Right renal cortex interstitium (tissue), 3 donors: Measurements from ENCODE around the gene CRLF3. TPM values are rescaled to one million over a fixed set of nuclear protein-coding genes. Genes with fewer than 3 reads are reported as not detected.
A peak's percentile ranks its signal among the peaks of the same experiment; 100 is the strongest.
"Not testable (repeated sequence)": the region's sequence is repeated elsewhere in the genome, so short reads cannot be mapped to it uniquely, and the experiment has no call there.

Experiments
- DNase-seq, 3 donors: peaks; one replicate each; pipeline ENCODE4 v3.0.0-alpha.2; 2013; ENCODE audit warnings: low read depth in 3 of 3, low spot score in 2 of 3
- polyA plus RNA-seq, 3 donors: library from polyadenylated mRNA; unstranded; fragments of 120-200 nt; gene quantifications; one replicate each; pipeline ENCODE4 v1.2.1, GENCODE V29; 2013; ENCODE audit not compliant: insufficient read length in 3 of 3

The CRLF3 gene, protein sequence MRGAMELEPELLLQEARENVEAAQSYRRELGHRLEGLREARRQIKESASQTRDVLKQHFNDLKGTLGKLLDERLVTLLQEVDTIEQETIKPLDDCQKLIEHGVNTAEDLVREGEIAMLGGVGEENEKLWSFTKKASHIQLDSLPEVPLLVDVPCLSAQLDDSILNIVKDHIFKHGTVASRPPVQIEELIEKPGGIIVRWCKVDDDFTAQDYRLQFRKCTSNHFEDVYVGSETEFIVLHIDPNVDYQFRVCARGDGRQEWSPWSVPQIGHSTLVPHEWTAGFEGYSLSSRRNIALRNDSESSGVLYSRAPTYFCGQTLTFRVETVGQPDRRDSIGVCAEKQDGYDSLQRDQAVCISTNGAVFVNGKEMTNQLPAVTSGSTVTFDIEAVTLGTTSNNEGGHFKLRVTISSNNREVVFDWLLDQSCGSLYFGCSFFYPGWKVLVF
- 10 to 100 TPM; 14.3 to 16.0 (median 14.7) TPM for polyA plus RNA-seq

DNA sequence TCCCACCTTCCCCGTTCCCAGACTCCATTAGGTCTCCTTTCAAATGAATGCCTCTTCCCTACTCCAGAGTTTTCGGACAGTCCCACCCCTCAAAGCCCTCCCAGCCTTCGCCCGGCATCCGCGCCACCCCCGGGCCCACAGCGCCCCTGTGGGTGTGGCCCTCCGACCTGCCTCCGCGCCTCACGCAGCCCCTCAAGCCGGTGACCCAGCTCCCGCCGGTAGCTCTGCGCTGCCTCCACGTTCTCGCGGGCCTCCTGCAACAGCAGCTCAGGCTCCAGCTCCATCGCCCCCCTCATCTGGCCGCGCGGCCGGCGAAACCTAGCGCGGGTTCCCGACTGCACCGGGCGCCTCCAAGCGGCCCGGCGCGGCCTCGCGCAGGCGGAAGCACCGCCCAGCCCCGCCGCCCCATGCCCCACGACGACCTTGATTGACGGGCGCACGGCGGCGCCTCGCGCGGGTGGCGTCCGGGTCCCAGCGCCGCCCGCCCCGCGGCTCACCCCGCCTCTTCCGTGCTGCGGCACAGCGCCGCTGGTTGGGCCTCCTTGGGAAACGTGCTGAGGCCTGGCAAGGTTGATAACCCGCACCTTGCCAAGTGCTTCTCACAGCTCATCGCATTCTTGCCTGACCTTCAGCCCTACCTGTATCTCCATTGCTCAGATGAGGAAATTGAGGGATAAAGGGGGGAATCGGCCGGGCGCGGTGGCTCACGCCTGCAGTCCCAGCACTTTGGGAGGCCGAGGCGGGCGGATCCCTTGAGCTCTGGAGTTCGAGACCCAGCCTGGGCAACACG is at the start of gene CRLF3:
CRLF3 (minus strand) TSS at position 337 of the 790 bp plus-strand sequence; CDS start at position 296, 41 bp downstream.
- DNase-seq, result peak; percentile 50 to 81 (median 75)

DNA sequence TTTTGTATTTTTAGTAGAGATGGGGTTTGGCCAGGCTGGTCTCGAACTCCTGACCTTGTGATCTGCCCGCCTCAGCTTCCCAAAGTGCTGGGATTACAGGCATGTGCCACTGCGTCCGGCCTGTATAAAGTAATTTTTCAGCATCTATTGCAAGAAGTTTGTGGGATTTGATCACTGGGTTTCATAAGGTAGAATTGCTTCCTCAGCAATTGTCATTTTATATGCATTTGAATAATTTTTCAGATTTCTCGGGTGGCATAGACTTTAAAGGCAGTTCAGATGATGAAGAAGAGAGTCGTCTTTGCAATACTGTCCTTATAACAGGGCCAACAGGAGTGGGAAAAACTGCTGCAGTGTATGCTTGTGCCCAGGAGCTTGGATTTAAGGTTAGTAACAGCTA is 44.5 kb upstream of the CRLF3 start:
- DNase-seq, result no peak

DNA sequence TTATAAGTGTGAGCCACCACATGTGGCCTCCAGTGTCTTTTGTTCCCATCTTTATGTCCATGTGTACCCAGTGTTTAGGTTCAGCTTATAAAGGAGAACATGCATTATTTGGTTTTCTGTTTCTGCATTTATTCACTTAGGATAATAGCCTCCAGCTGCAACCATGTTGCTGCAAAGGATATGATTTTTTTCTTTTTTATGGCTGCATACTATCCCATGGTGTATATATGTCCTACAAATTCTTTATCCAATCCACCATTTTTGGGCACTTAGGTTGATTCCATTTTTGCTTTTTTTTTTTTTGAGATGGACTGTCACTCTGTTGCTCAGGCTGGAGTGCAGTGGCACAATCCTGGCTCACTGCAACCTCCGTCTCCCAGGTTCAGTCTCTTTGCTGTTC is 40.1 kb upstream of the CRLF3 start:
- no peak for DNase-seq

DNA sequence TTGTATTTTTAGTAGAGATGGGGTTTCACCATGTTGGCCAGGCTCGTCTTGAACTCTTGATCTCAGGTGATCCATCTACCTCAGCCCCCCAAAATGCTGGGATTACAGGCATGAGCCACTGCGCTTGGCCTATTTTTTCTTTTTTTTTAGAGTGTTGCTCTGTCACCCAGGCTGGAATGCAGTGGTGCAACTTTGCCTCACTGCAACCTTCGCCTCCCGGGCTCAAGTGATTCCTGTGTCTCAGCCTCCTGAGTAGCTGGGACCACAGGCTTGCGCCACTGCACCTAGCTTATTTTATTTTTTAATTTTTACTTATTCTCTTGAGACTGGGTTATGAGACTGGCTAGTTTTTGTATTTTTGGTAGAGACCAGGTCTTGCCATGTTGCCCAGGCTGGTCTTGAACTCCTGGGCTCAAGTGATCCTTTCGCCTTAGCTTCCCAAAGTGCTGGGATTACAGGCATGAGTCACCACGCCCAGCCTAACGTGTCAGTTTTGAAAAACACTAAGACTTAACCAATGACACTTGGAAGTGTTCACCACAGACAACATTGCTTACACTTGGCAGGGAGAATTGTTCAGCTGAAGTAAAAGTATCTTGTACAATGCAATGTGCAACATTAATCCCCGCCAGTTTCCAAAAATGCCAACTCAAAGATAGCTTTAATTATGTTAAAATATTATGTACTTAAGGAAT is 34.2 kb upstream of the CRLF3 start:
- DNase-seq, result no peak

DNA sequence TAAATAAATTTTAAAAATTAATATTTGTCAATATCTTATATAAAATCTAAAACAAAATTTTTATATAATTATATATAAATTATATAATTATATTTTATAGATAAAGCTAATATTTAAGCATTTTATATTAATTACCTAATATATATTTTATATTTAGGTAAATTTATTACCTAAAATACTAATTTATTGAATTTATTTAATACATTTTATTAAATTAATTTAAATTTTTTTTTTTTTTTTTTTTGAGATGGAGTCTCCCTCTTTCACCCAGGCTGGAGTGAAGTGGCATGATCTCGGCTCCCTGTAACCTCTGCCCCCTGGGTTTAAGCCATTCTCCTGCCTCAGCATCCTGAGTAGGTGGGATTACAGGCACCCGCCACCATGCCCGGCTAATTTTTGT is 29.7 kb upstream of the CRLF3 start:
- DNase-seq, result no peak

DNA sequence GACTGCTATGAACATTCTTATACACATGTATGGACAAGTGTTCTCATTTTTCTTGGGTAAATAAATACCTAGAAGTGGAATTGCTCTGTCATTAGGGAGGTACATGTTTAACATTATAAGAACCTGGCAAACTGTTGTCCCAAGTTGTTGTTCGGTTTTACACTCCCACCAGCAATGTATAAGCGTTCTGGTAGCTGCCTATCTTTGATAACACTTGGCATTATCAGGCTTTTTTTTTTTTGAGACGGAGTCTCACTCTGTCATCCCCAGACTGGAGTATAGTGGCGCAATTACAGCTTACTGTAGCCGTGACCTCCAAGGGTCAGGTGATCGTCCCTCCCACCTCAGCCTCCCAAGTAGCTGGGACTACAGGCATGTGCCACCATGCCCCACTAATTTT is 23.5 kb upstream of the CRLF3 start:
- DNase-seq, result no peak

DNA sequence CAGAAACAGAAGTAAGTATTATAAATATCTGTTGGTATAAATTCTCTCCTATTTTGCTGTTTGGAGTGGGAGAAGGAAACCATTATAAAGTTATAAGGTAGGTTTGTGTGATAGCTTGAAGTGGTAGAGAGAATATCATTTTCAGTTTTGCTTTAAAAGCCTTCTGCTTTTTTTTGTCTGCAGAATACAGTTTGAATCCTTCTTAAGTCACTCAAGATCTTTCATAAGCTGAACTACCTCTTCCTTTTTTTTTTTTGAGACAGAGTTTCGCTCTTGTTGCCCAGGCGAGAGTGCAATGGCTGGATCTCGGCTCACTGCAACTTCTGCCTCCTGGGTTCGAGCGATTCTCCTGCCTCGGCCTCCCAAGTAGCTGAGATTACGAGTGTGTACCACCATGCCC is 16.3 kb upstream of the CRLF3 start:
- DNase-seq, result no peak

DNA sequence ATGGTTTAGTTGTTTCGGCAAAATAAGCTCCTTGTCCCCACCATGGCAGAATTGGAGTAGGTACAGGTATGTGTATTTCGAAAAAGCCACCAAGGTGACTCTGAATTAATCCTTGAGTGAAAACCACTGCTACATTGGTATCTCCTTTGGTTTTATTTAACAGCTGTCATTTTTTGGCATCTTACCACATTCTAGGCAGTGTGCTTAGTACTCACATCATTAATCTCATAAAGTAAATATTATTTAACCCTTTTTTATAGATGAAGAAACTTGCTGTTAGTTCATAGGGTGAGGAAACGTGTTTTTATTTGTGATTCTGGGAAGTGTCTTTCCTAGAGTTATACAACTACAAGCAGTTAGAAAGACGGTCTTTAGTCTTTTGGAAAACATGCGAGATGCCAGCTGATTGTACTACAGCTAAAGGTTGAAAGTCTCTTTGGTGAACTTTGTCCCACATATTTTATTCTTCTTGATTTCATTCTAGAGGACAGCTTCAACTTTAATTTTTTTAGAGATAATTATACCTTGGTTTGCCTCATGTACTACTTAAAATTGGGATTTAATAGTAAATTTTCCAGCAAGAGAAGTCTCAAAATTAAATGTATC is 13.8 kb upstream of the CRLF3 start:
- DNase-seq, result no peak

DNA sequence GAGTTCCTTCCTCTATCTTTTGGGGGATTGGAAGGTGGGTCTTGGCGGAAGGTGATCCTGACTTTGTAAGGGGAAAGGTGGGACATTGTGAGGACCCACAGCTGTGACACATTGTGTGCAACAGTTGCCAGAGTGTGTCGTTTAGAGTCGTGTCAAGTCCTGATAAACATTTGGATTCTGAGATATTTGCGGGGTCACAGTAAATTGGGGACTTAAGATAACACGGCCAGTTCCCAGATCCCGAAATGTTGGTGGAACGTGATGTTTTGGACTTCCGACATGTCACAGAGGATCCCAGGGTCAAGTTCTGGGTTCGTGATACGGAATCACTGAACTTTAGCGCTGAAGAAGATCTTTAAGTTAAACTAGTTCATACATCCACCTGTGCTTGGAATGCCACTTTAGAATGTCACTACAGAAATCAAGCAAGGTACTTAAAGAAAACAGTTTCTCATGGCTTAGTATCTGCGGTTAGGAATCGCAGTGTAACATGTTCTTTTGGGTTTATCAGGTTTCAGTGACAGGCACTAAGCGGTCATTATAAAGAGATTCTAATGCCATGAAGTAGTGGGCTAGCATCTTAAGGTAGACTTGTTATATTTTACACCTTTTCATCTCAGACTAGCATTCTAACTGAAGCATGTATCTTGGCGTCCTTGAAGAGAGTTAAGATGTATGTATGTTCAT is 8.1 kb upstream of the CRLF3 start:
- no peak for DNase-seq

DNA sequence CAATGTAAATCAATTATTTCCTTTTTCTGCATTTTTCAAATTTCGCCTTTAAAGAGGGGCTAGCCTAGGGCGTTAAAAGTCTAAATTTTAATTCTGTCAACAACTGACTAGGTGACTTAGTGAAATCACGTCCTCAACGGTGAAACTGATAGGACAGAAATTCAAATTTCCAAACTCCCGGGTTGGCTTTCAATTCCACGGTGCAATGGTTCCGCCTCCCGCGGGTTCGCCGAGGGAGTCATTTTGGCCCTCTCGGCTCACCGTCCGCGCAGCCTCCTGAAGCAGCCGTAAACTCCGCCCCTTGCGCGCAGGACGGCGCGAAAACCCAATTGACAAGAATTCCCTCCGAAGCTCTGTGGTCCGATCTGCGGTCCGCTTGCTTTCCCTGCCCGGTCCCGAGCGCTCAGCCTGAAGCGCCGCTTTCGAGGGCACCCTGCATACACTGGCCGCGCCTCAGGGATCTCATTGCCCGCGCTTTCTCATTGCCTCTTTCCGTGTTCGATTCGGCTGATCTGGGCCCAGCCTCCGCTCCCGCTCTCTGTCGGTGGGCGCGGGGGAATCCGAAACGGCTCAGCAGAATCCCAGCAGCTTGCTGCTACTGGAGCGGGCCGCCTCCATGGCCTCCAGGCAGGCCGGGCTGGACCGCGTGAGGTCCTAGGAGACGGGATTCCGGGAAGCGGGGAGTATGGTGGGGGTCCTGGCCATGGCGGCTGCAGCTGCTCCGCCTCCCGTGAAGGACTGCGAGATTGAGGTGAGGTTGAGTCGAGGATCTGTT is 7.4 kb upstream of the CRLF3 start, which contains the start of gene ATAD5:
ATAD5 (plus strand) TSS at position 304 of the 775 bp plus-strand sequence; CDS start at position 686, 382 bp downstream.
- DNase-seq, result peak; percentile 77 to 89 (median 84)

DNA sequence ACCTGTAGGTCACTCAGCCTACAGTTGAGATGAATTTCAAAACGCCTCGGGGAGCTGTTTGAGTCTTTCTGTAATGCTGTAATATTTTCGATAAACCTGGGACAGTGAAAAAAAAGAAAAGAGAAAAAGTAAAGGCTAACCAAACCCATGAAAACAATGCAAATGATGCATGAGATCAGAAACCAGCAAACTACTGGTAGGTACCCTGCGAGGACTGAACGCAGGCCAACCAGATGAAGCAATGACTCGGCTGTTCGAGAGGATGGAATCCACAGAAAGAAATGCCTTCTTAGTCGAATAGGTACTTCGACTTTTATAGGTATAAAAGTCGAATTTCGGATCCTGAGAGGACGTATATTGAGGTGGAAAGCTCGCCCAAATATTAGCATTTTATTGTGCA is 6.8 kb upstream of the CRLF3 start:
- no peak for DNase-seq

DNA sequence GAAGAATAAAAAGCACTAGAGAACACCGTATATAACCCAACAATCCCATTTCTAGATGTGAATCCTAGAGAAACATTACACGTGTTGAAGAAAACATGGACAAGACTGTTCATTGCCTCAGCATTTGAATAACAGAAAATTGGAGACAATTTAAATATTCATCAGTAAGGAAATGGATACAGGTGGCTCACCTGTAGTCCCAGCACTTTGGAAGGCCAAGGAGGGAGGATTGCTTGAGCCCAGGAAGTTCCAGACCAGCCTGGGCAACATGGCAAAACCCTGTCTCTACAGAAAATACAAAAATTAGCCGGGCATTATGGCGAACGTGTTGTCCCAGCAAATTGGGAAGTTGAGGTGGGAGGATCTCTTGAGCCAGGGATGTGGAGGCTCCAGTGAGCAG is 4.5 kb upstream of the CRLF3 start:
- no peak for DNase-seq

DNA sequence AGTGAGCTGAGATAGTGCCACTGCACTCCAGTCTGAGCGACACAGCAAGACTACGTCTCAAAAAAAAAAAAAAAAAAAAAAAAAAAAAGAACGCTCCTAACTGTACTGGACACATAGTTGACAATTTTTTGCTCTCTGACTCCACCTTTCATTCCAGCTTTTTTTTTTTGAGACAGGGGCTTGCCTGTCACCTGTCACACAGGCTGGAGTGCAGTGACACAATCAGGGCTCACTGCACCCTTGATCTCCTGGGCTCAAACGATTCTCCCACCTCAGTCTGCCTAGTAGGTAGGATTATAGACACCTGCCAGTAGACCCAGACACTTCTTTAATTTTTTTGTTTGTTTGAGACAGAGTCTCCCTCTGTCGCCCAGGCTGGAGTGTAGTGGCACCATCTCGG is 2.6 kb upstream of the CRLF3 start:
- no peak for DNase-seq

DNA sequence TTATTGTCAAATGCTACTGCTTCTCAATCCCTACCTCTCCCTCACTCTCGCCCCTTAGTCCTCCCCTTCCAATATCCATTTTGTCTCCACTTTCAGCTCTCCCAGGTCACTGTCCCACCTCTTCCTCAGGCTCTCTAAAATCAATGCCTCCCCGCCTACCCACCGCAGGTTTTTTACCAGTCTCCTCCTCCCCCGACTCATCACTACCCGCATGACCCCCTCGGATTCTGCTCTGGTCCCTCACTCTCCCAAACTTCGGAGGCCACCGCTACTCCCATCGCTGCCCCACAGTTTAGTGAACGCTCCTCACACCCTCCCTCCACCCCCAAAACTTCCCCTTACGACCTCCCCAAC is 513 bp downstream of the CRLF3 start:
- DNase-seq, result no peak

DNA sequence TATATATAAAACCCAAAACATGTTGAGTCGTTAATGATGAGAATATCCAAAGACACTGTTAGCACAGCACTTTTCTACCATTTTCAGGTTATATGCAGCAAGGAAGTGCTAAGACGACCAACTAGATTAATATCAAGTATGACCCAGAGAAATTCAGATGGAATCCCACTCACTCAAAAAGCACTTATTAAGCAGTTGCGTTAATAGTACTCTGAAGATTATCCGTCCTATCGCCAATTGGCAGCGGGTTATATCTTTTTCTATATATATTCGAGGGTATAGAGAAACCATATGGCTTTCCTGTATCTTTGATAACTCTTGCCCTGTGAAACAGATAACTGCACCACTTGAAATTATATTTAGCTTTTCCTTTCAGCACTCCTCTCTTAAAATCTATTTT is 1.1 kb downstream of the CRLF3 start:
- DNase-seq, result no peak

DNA sequence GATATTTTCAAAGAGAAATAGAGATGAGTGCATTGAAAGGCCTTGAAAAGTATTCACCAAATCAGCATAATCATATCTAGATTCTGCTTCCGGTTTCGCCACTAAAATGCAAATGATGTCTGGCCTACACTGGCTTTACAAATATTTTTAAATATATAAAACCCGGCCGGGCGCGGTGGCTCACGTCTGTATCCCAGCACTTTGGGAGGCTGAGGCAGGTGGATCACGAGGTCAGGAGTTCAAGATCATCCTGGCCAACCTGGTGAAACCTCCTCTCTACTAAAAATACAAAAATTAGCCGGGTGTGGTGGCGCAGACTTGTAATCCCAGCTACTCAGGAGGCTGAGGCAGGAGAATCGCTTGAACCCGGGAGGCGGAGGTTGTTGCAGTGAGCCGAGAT is 1.6 kb downstream of the CRLF3 start:
- DNase-seq, result not testable (repeated sequence)

DNA sequence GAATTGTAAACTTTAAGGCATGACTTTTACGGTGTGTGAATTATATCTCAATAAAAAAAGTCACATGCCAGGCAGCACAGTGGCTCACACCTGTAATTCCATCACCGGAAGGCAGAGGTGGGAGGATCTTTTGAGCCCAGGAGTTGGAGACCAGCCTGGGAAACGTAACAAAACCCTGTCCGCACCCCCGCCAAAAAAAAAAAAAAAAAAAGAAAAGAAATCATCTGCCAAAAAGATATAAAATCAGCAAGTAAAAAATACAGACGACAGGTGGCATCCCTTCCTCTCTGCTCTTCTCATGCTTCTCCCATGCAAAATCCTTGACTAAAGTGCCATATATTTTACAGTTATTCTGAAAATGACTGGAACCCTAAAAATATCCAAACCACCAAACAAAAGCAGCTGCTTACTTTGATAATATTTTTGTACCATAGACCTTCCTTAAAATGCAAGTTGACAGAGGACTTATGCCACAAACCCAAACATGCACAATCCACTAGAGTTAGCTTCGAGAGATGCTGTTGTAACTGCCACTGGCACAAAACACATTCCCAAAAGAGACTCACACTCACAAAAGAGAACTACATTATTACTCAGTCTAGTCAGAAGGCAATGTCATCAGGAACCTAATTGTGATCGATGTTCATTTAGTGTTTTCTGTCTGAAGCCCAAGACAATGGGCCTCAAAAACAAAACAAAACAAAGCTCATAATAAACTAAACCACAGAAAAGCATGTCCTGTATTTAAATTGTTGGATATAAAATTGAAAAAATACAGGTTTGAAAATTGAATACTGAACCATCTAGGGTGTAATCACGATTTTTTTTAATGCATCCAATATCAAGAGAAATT is 2.4 kb downstream of the CRLF3 start:
- no peak for DNase-seq

DNA sequence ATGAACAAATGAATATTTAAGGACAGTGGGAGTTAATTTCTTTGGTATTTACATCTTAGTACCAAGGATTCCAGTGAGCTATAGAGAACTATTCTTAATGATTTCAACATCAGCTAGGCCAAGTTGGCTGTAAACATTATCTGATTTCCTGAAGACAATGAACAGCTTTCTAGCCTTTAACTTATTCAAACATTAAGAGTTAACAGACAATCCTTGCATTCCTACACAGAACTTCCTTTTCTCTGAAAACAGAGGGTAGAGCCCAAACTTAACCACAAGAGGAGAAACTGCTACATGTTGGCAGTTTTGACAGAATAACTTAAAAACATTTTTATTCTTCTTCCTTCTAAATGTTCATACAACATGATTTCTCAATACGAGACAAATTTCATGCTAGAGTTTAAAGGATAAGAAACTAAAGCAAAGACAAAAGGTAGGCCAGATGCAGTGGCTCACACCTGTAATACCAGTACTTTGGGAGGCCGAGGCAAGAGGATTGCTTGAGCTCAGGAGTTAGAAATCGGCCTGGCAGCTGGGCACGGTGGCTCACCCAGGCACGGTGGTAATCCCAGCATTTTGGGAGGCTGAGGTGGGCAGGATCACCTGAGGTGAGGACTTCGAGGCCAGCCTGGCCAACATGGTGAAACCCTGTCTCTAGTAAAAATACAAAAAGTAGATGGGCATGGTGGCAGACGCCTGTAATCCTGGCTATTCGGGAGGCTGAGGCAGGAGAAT is 4.4 kb downstream of the CRLF3 start:
- no peak for DNase-seq
